Activated CD4-positive, alpha-beta T cell treated with anti-CD3 and anti-CD28 coated beads, Interleukin-2, amount 10 ng/mL, durations not matched to agents 7 days and 5 days (primary cell): ENCODE data around the gene ZDHHC3. TPM values are rescaled to one million over a fixed set of nuclear protein-coding genes. Genes with fewer than 3 reads are reported as not detected.

Source experiments
- CTCF ChIA-PET: fragments of 350-600 bp; sonication (Branson Sonifier 250); formaldehyde crosslinking; loops from one replicate; lab custom pipeline; 2021; ENCODE audit warnings: antibody characterized with exemption; lab: Charles Lee
- POLR2A ChIA-PET: fragments of 350-600 bp; sonication (Branson Sonifier 250); formaldehyde crosslinking; loops from one replicate; lab custom pipeline; 2021; ENCODE audit warnings: antibody characterized with exemption; lab: Charles Lee
- DNase-seq: peaks from one replicate; pipeline ENCODE4 v3.0.0-alpha.2; 2020
- H3K27ac Mint-ChIP-seq: one replicate; pipeline ENCODE4 v1.8.0; 2021; ENCODE audit warnings: mild to moderate bottlenecking, moderate library complexity, mixed read lengths
- H3K27me3 Mint-ChIP-seq: one replicate; pipeline ENCODE4 v1.8.0; 2021; ENCODE audit warnings: mixed read lengths
- H3K36me3 Mint-ChIP-seq: one replicate; pipeline ENCODE4 v1.8.0; 2021; ENCODE audit warnings: low read depth, mixed read lengths
- H3K4me1 Mint-ChIP-seq: one replicate; pipeline ENCODE4 v1.8.0; 2021; ENCODE audit warnings: mixed read lengths
- H3K4me3 Mint-ChIP-seq: one replicate; pipeline ENCODE4 v1.8.0; 2021; ENCODE audit warnings: mild to moderate bottlenecking, moderate library complexity, mixed read lengths
- H3K9me3 Mint-ChIP-seq: one replicate; pipeline ENCODE4 v1.8.0; 2021; ENCODE audit warnings: mixed read lengths
- total RNA-seq, 2 experiments: library from RNA; stranded (reverse); gene quantifications; one replicate each; pipeline ENCODE4 v1.2.3, GENCODE V29; 2021

Gene ZDHHC3
- total RNA-seq, 2 experiments from 2014 or later = 47.5 to 50.7 TPM

- no peaks in the 10 kb centered on the region for H3K27me3 Mint-ChIP-seq
- H3K27ac Mint-ChIP-seq = no peak overlapping the region
- no peaks in the 10 kb centered on the region for H3K36me3 Mint-ChIP-seq
- no peak overlapping the region for H3K4me3 Mint-ChIP-seq
- CTCF ChIA-PET = interaction anchor here (1.0 to 2.3 kb wide), 6 partner anchors 9 to 395 kb away, joined by 3 to 13 read pairs (median 4); no protein-coding TSS in a partner anchor
- POLR2A ChIA-PET = no interaction called here
- no peaks in the 10 kb centered on the region for H3K4me1 Mint-ChIP-seq
- peaks cover 3% of the 10 kb centered on the region for H3K9me3 Mint-ChIP-seq
- no peak for DNase-seq
Measured at GRCh38 chr3:44914936-44915335, 61.0 kb downstream of the ZDHHC3 start.

- peak; percentile 66 for DNase-seq
- peaks cover 7% of the 10 kb centered on the region for H3K9me3 Mint-ChIP-seq
- CTCF ChIA-PET = interaction anchor here (0.5 to 2.5 kb wide), 9 partner anchors 8 to 1554 kb away, joined by 3 to 13 read pairs (median 3); no protein-coding TSS in a partner anchor
- no peak overlapping the region for H3K4me3 Mint-ChIP-seq
- POLR2A ChIA-PET = no interaction called here
- H3K4me1 Mint-ChIP-seq = no peaks in the 10 kb centered on the region
- H3K36me3 Mint-ChIP-seq = no peaks in the 10 kb centered on the region
- no peak overlapping the region for H3K27ac Mint-ChIP-seq
- peaks cover 4% of the 10 kb centered on the region for H3K27me3 Mint-ChIP-seq
Measured at GRCh38 chr3:44913868-44914468, 62.0 kb downstream of the ZDHHC3 start.

- peaks cover 10% of the 10 kb centered on the region for H3K27me3 Mint-ChIP-seq
Measured at GRCh38 chr3:44910693-44911092, 65.3 kb downstream of the ZDHHC3 start.

GRCh38 chr3:44909063-44909462 is 66.9 kb downstream of the ZDHHC3 start:
- ChIA-PET POLR2A (no interaction called here), CTCF (no interaction called here)
- H3K36me3 Mint-ChIP-seq = no peaks in the 10 kb centered on the region
- peaks cover 10% of the 10 kb centered on the region for H3K27me3 Mint-ChIP-seq
- H3K4me1 Mint-ChIP-seq = no peaks in the 10 kb centered on the region
- peaks cover 8% of the 10 kb centered on the region for H3K9me3 Mint-ChIP-seq
- DNase-seq = no peak
- no peak overlapping the region for H3K4me3 Mint-ChIP-seq
- no peak overlapping the region for H3K27ac Mint-ChIP-seq

More at GRCh38 chr3:44910693-44911092, 65.3 kb downstream of the ZDHHC3 start:
- CTCF ChIA-PET = no interaction called here
- Mint-ChIP-seq H3K4me1 (no peaks in the 10 kb centered on the region), H3K36me3 (no peaks in the 10 kb centered on the region), H3K4me3 (no peak overlapping the region), H3K9me3 (peaks cover 8% of the 10 kb centered on the region), H3K27ac (no peak overlapping the region)
- no peak for DNase-seq
- POLR2A ChIA-PET = no interaction called here

GRCh38 chr3:44907612-44908011 is 68.4 kb downstream of the ZDHHC3 start:
- H3K27me3 Mint-ChIP-seq = peaks cover 10% of the 10 kb centered on the region
- no peaks in the 10 kb centered on the region for H3K4me1 Mint-ChIP-seq
- H3K4me3 Mint-ChIP-seq = no peak overlapping the region
- H3K27ac Mint-ChIP-seq = no peak overlapping the region
- ChIA-PET CTCF (interaction anchor here (0.7 to 1.0 kb wide), 3 partner anchors 13 to 375 kb away, joined by 3 to 5 read pairs (median 5); no protein-coding TSS in a partner anchor), POLR2A (no interaction called here)
- peaks cover 8% of the 10 kb centered on the region for H3K9me3 Mint-ChIP-seq
- H3K36me3 Mint-ChIP-seq = no peaks in the 10 kb centered on the region
- no peak for DNase-seq

GRCh38 chr3:44906997-44907396 is 69.0 kb downstream of the ZDHHC3 start:
- H3K4me3 Mint-ChIP-seq = no peak overlapping the region
- peaks cover 10% of the 10 kb centered on the region for H3K27me3 Mint-ChIP-seq
- CTCF ChIA-PET = interaction anchor here (0.7 to 1.3 kb wide), 2 partner anchors 8 to 374 kb away, joined by 4 to 5 read pairs; no protein-coding TSS in a partner anchor
- no peaks in the 10 kb centered on the region for H3K4me1 Mint-ChIP-seq
- POLR2A ChIA-PET = no interaction called here
- peaks cover 8% of the 10 kb centered on the region for H3K9me3 Mint-ChIP-seq
- H3K36me3 Mint-ChIP-seq = no peaks in the 10 kb centered on the region
- no peak for DNase-seq
- no peak overlapping the region for H3K27ac Mint-ChIP-seq

DNA sequence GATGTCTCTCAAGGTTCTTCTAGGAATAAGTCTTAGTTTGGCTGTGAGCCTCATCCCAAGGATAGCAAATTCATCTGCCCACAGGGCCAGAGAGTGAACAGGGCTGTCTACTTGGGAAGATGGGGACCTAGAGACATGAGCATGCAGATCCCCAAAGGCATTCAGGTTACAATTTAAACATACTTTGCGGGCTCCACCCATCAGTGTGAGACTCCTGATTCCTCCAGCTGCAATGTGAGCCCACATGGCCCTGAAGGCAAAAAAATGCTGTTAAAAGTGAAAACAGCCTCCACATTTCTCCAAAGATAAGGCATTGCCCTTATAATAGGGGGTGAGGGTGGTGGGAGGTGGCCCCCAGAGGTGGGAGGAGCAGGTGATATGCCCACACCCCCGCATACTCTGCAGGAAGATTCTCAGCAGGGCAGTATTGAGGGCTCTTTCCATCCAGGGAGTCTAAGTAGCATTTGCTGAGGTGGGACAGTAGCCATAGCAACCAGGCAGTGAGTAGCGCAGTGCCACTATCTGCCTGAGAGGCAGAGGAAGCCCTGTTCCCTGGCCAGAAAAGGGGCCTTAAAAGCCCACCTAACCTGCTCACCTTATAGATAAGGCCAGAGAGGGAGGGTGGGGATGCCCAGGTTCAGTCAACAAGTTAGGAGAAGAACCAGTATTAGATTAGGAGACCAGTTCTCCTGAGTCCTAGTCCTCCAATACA is 70.4 kb downstream of the ZDHHC3 start:
- POLR2A ChIA-PET = no interaction called here
- DNase-seq = no peak
- Mint-ChIP-seq H3K9me3 (peaks cover 8% of the 10 kb centered on the region), H3K4me1 (no peaks in the 10 kb centered on the region), H3K27me3 (peaks cover 10% of the 10 kb centered on the region), H3K4me3 (no peak overlapping the region), H3K27ac (no peak overlapping the region), H3K36me3 (no peaks in the 10 kb centered on the region)
- CTCF ChIA-PET = interaction anchor here (1.3 kb wide), 1 partner anchor 9 kb away, joined by 4 read pairs; no protein-coding TSS in a partner anchor

DNA sequence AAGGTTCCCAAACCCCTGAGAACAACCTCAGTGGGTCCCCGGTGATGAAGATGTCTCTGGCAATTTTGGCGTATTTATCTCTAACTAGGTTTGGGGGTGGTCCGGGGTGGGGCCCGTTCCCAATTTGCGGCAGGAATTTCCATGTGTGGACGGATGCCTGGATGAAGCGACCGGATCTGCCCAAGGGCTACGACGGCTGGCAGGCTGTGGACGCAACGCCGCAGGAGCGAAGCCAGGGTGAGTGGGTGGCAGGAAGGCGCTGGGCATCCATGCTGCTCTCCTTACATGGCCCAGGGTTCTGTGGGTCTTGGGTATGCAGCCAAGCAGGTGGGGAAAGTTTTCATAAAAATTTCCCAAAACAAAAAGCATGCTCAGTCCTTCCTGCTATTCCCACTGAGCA is 72.2 kb downstream of the ZDHHC3 start:
- Mint-ChIP-seq H3K27ac (no peak overlapping the region), H3K27me3 (peaks cover 4% of the 10 kb centered on the region), H3K4me1 (no peaks in the 10 kb centered on the region), H3K4me3 (no peak overlapping the region), H3K36me3 (no peaks in the 10 kb centered on the region), H3K9me3 (no peaks in the 10 kb centered on the region)
- POLR2A ChIA-PET = no interaction called here
- CTCF ChIA-PET = no interaction called here
- no peak for DNase-seq

GRCh38 chr3:44903314-44903713 is 72.7 kb downstream of the ZDHHC3 start:
- no peaks in the 10 kb centered on the region for H3K9me3 Mint-ChIP-seq
- CTCF ChIA-PET = no interaction called here
- H3K27ac Mint-ChIP-seq = no peak overlapping the region
- no peak overlapping the region for H3K4me3 Mint-ChIP-seq
- H3K27me3 Mint-ChIP-seq = peaks cover 4% of the 10 kb centered on the region
- H3K36me3 Mint-ChIP-seq = no peaks in the 10 kb centered on the region
- H3K4me1 Mint-ChIP-seq = no peaks in the 10 kb centered on the region
- no peak for DNase-seq
- POLR2A ChIA-PET = no interaction called here

DNA sequence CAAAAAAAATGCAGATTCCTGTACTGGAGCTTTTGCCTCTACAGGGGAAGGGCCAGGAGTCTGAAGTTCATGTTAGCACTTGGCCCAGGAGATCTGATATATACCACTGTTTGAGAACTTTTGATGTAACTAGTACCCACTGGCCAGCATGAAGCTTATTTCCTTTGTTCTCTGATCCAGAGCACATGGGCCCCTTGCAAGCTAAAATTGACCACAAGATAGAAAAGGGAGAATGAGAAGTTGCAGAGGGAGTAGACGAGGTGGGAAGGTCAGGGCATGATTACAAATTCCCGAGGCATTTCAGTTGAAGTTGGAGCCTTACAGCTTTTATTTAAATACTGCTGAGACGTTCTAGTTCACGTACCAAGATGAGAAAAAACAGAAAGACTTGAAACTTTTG is 73.3 kb downstream of the ZDHHC3 start:
- H3K4me3 Mint-ChIP-seq = no peak overlapping the region
- no peak for DNase-seq
- H3K4me1 Mint-ChIP-seq = no peaks in the 10 kb centered on the region
- H3K9me3 Mint-ChIP-seq = no peaks in the 10 kb centered on the region
- ChIA-PET POLR2A (no interaction called here), CTCF (interaction anchor here (1.0 to 1.7 kb wide), 2 partner anchors 10 to 12 kb away, joined by 3 to 4 read pairs; no protein-coding TSS in a partner anchor)
- H3K27me3 Mint-ChIP-seq = no peaks in the 10 kb centered on the region
- H3K36me3 Mint-ChIP-seq = no peaks in the 10 kb centered on the region
- no peak overlapping the region for H3K27ac Mint-ChIP-seq

DNA sequence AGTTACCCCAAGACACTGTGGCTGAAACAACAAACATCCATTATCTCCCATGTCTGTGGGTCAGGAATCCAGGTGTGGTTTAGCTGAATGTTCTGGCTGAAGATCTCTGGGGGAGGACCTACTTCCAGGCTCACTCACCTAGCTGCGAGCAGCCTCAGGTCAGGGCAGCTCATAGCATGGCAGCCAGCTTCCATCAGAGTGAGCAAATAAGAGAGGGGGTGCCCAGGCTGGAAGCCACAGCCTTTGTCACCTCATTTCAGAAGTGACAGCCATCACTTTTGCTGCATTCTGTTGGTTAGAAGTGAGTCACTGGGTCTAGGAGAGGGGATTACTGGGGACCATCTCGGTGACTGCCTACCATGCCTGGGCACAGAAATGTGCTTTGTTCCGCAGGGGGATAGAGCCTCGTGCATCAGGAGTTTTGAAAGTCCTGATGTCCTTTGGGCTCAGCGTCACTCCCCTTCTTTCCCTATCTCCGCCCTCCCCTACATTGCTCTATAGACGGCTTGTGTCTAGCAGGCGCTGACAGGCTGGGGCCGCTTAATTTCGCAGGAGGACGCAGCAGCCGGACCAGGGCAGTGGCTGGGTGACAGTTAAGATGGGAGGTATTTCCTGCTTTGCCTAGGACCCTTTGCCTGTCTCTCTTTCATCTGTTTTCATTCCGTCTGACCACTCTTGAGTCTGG is 76.1 kb downstream of the ZDHHC3 start:
- H3K4me3 Mint-ChIP-seq = no peak overlapping the region
- no peaks in the 10 kb centered on the region for H3K36me3 Mint-ChIP-seq
- H3K4me1 Mint-ChIP-seq = no peaks in the 10 kb centered on the region
- no peaks in the 10 kb centered on the region for H3K9me3 Mint-ChIP-seq
- ChIA-PET CTCF (interaction anchor here (1.0 kb wide), 1 partner anchor 15 kb away, joined by 3 read pairs; no protein-coding TSS in a partner anchor), POLR2A (no interaction called here)
- no peaks in the 10 kb centered on the region for H3K27me3 Mint-ChIP-seq
- no peak overlapping the region for H3K27ac Mint-ChIP-seq
- DNase-seq = no peak

GRCh38 chr3:44896440-44896839 is 79.5 kb downstream of the ZDHHC3 start:
- DNase-seq = no peak
- ChIA-PET CTCF (no interaction called here), POLR2A (no interaction called here)
- Mint-ChIP-seq H3K36me3 (no peaks in the 10 kb centered on the region), H3K4me3 (no peak overlapping the region), H3K27me3 (no peaks in the 10 kb centered on the region), H3K27ac (no peak overlapping the region), H3K4me1 (no peaks in the 10 kb centered on the region), H3K9me3 (no peaks in the 10 kb centered on the region)

- ChIA-PET POLR2A (no interaction called here), CTCF (interaction anchor here (1.2 kb wide), 1 partner anchor 13 kb away, joined by 3 read pairs; no protein-coding TSS in a partner anchor)
- Mint-ChIP-seq H3K27me3 (no peaks in the 10 kb centered on the region), H3K4me1 (no peaks in the 10 kb centered on the region), H3K36me3 (no peaks in the 10 kb centered on the region), H3K9me3 (no peaks in the 10 kb centered on the region), H3K4me3 (no peak overlapping the region), H3K27ac (no peak overlapping the region)
- DNase-seq = no peak
Measured at GRCh38 chr3:44894485-44894884, 81.5 kb downstream of the ZDHHC3 start.
